ENCODE measurements around the gene UBE2L3. TPM values are rescaled to one million over a fixed set of nuclear protein-coding genes. Genes with fewer than 3 reads are reported as not detected.
A peak's percentile ranks its signal among the peaks of the same experiment; 100 is the strongest.
"Not testable (repeated sequence)": the region's sequence is repeated elsewhere in the genome, so short reads cannot be mapped to it uniquely, and the experiment has no call there.

Gene UBE2L3
- total RNA-seq, 2 experiments from 2014 or later = 57.3 to 75.5 TPM

GRCh38 chr22:21591695-21592094 is 24.2 kb downstream of the UBE2L3 start:
- Mint-ChIP-seq H3K9me3 (ENCODE audit: low read depth) (no peaks in the 10 kb centered on the region), H3K36me3 (ENCODE audit: low read depth) (peaks cover 44% of the 10 kb centered on the region)
- ATAC-seq = no peak

GRCh38 chr22:21592422-21592821 is 24.9 kb downstream of the UBE2L3 start:
- ChIA-PET CTCF (no interaction called here), POLR2A (no interaction called here)
- Mint-ChIP-seq H3K4me3 (no peak overlapping the region), H3K9me3 (ENCODE audit: low read depth) (no peaks in the 10 kb centered on the region), H3K36me3 (ENCODE audit: low read depth) (peaks cover 47% of the 10 kb centered on the region), H3K27me3 (no peaks in the 10 kb centered on the region), H3K4me1 (peaks cover 54% of the 10 kb centered on the region), H3K27ac (no peak overlapping the region)
- ATAC-seq (no peak), DNase-seq (no peak)
- intact Hi-C loops (cut with DNase I, micrococcal nuclease) = no loop called here

More at GRCh38 chr22:21591695-21592094, 24.2 kb downstream of the UBE2L3 start:
- Mint-ChIP-seq H3K27me3 (no peaks in the 10 kb centered on the region), H3K27ac (no peak overlapping the region), H3K4me1 (peaks cover 61% of the 10 kb centered on the region), H3K4me3 (no peak overlapping the region)
- intact Hi-C loops (cut with DNase I, micrococcal nuclease) = no loop called here
- CTCF ChIA-PET = interaction anchor here (0.6 kb wide), 1 partner anchor 23 kb away, joined by 3 read pairs; no protein-coding TSS in a partner anchor
- DNase-seq = no peak
- POLR2A ChIA-PET = no interaction called here

GRCh38 chr22:21593406-21594232 is 26.1 kb downstream of the UBE2L3 start:
- intact Hi-C loops (cut with DNase I, micrococcal nuclease) = no loop called here
- Mint-ChIP-seq H3K4me3 (no peak overlapping the region), H3K9me3 (ENCODE audit: low read depth) (no peaks in the 10 kb centered on the region), H3K36me3 (ENCODE audit: low read depth) (peaks cover 51% of the 10 kb centered on the region), H3K4me1 (peaks cover 48% of the 10 kb centered on the region), H3K27me3 (no peaks in the 10 kb centered on the region), H3K27ac (peak overlapping the region; percentile 23)
- ATAC-seq (no peak), DNase-seq (no peak)
- ChIA-PET POLR2A (no interaction called here), CTCF (interaction anchor here (0.6 to 0.8 kb wide), 2 partner anchors 11 to 12 kb away, joined by 3 to 4 read pairs; no protein-coding TSS in a partner anchor)

GRCh38 chr22:21594865-21595452 is 27.4 kb downstream of the UBE2L3 start:
- DNase-seq = no peak
- peaks cover 48% of the 10 kb centered on the region for H3K36me3 Mint-ChIP-seq (ENCODE audit: low read depth)

GRCh38 chr22:21596356-21597135 is 29.0 kb downstream of the UBE2L3 start:
- intact Hi-C loops (cut with DNase I, micrococcal nuclease); H3K9me3 Mint-ChIP-seq (ENCODE audit: low read depth); H3K27me3 Mint-ChIP-seq; DNase-seq; H3K27ac Mint-ChIP-seq; ATAC-seq; H3K4me3 Mint-ChIP-seq: not testable (repeated sequence)
- H3K36me3 Mint-ChIP-seq (ENCODE audit: low read depth) = peaks cover 45% of the 10 kb centered on the region
- H3K4me1 Mint-ChIP-seq = peaks cover 33% of the 10 kb centered on the region
- CTCF ChIA-PET = interaction anchor here (1.3 to 1.4 kb wide), 2 partner anchors 9 to 46 kb away, joined by 3 to 4 read pairs; no protein-coding TSS in a partner anchor
- POLR2A ChIA-PET = interaction anchor here (0.7 kb wide), 1 partner anchor 19 kb away, joined by 3 read pairs; no protein-coding TSS in a partner anchor

More at GRCh38 chr22:21594865-21595452, 27.4 kb downstream of the UBE2L3 start:
- H3K9me3 Mint-ChIP-seq (ENCODE audit: low read depth) = no peaks in the 10 kb centered on the region
- CTCF ChIA-PET = no interaction called here
- H3K4me3 Mint-ChIP-seq = no peak overlapping the region
- intact Hi-C loops (cut with DNase I, micrococcal nuclease) = no loop called here
- peaks cover 43% of the 10 kb centered on the region for H3K4me1 Mint-ChIP-seq
- H3K27ac Mint-ChIP-seq = peak overlapping the region; percentile 2
- no peaks in the 10 kb centered on the region for H3K27me3 Mint-ChIP-seq
- no peak for ATAC-seq
- POLR2A ChIA-PET = no interaction called here

GRCh38 chr22:21598302-21598701 is 30.8 kb downstream of the UBE2L3 start:
- H3K27me3 Mint-ChIP-seq = no peaks in the 10 kb centered on the region
- no peaks in the 10 kb centered on the region for H3K9me3 Mint-ChIP-seq (ENCODE audit: low read depth)
- no peak for ATAC-seq
- intact Hi-C loops (cut with DNase I, micrococcal nuclease) = no loop called here
- no peak overlapping the region for H3K4me3 Mint-ChIP-seq
- POLR2A ChIA-PET = interaction anchor here (0.6 kb wide), 1 partner anchor 9 kb away, joined by 3 read pairs; no protein-coding TSS in a partner anchor
- H3K4me1 Mint-ChIP-seq = peaks cover 31% of the 10 kb centered on the region
- no peak for DNase-seq
- CTCF ChIA-PET = interaction anchor here (0.9 to 1.4 kb wide), 4 partner anchors 10 to 44 kb away, joined by 3 to 4 read pairs (median 3); no protein-coding TSS in a partner anchor
- peak overlapping the region; percentile 33 for H3K27ac Mint-ChIP-seq
- H3K36me3 Mint-ChIP-seq (ENCODE audit: low read depth) = peaks cover 43% of the 10 kb centered on the region

GRCh38 chr22:21599053-21599893 is 31.8 kb downstream of the UBE2L3 start:
- H3K27ac Mint-ChIP-seq = peak overlapping the region; percentile 9
- DNase-seq = no peak
- H3K4me3 Mint-ChIP-seq = no peak overlapping the region
- no peaks in the 10 kb centered on the region for H3K9me3 Mint-ChIP-seq (ENCODE audit: low read depth)
- ATAC-seq = no peak
- peaks cover 33% of the 10 kb centered on the region for H3K36me3 Mint-ChIP-seq (ENCODE audit: low read depth)
- H3K27me3 Mint-ChIP-seq = no peaks in the 10 kb centered on the region
- CTCF ChIA-PET = no interaction called here
- intact Hi-C loops (cut with DNase I, micrococcal nuclease) = no loop called here
- H3K4me1 Mint-ChIP-seq = peaks cover 21% of the 10 kb centered on the region
- POLR2A ChIA-PET = no interaction called here

GRCh38 chr22:21602579-21602978 is 35.1 kb downstream of the UBE2L3 start:
- Mint-ChIP-seq H3K4me3 (no peak overlapping the region), H3K9me3 (ENCODE audit: low read depth) (no peaks in the 10 kb centered on the region), H3K4me1 (peaks cover 33% of the 10 kb centered on the region), H3K27me3 (no peaks in the 10 kb centered on the region), H3K36me3 (ENCODE audit: low read depth) (peaks cover 18% of the 10 kb centered on the region), H3K27ac (peak overlapping the region; percentile 48)
- ChIA-PET POLR2A (no interaction called here), CTCF (interaction anchor here (1.0 to 1.4 kb wide), 2 partner anchors 15 to 21 kb away, joined by 3 to 5 read pairs; no protein-coding TSS in a partner anchor)
- ATAC-seq = no peak
- intact Hi-C loops (cut with DNase I, micrococcal nuclease) = no loop called here
- no peak for DNase-seq

GRCh38 chr22:21603973-21604372 is 36.5 kb downstream of the UBE2L3 start:
- ChIA-PET POLR2A (interaction anchor here (0.6 kb wide), 1 partner anchor 32 kb away, joined by 6 read pairs; no protein-coding TSS in a partner anchor), CTCF (no interaction called here)

GRCh38 chr22:21605887-21606564 is 38.5 kb downstream of the UBE2L3 start:
- CTCF ChIA-PET = interaction anchor here (0.6 to 2.0 kb wide), 2 partner anchors 32 to 1485 kb away, joined by 3 to 5 read pairs; no protein-coding TSS in a partner anchor
- POLR2A ChIA-PET = no interaction called here
- intact Hi-C loops (cut with DNase I, micrococcal nuclease) = no loop called here
- Mint-ChIP-seq H3K4me3 (no peak overlapping the region), H3K27me3 (no peaks in the 10 kb centered on the region), H3K36me3 (ENCODE audit: low read depth) (peaks cover 19% of the 10 kb centered on the region), H3K27ac (no peak overlapping the region), H3K9me3 (ENCODE audit: low read depth) (no peaks in the 10 kb centered on the region), H3K4me1 (peaks cover 22% of the 10 kb centered on the region)
- DNase-seq (no peak), ATAC-seq (no peak)

More at GRCh38 chr22:21603973-21604372, 36.5 kb downstream of the UBE2L3 start:
- H3K4me3 Mint-ChIP-seq = no peak overlapping the region
- intact Hi-C loops (cut with DNase I, micrococcal nuclease) = no loop called here
- DNase-seq = no peak
- ATAC-seq = no peak
- no peaks in the 10 kb centered on the region for H3K27me3 Mint-ChIP-seq
- no peaks in the 10 kb centered on the region for H3K9me3 Mint-ChIP-seq (ENCODE audit: low read depth)
- no peak overlapping the region for H3K27ac Mint-ChIP-seq
- H3K36me3 Mint-ChIP-seq (ENCODE audit: low read depth) = peaks cover 19% of the 10 kb centered on the region
- H3K4me1 Mint-ChIP-seq = peaks cover 31% of the 10 kb centered on the region

All from activated CD4-positive, alpha-beta T cell treated with anti-CD3 and anti-CD28 coated beads for 36 hours (primary cell).